Stomach (tissue), 4 donors: ENCODE results near the gene CCBE1.

Source experiments
- EP300 ChIP-seq: sonication (generic); formaldehyde crosslinking; IDR thresholded peaks from one replicate; pipeline ENCODE4 v1.6.1; 2017; ENCODE audit warnings: antibody characterized with exemption
- POLR2A ChIP-seq, 4 donors: fragments of 450-650 bp; IDR thresholded peaks; one replicate each; pipeline ENCODE4 v1.6.1; 2016; ENCODE audit warnings: antibody characterized with exemption in 4 of 4, control low read depth in 2 of 4, mild to moderate bottlenecking in 1 of 4, moderate library complexity in 1 of 4
- POLR2AphosphoS5 ChIP-seq, 3 donors: sonication (generic); formaldehyde crosslinking; IDR thresholded peaks; one replicate each; pipeline ENCODE4 v1.6.1; 2016; ENCODE audit warnings: antibody characterized with exemption in 3 of 3
- TF ChIP-seq, protein P1 (sequence below), 7 experiments: fragments of 450-650 bp in 4 of 7; fragments of 200-600 bp in 3 of 7; sonication (generic) in 3 of 7; IDR thresholded peaks; one replicate each; pipeline ENCODE4 v1.5.1; 2016 to 2019; ENCODE audit warnings: antibody characterized with exemption in 7 of 7, control low read depth in 2 of 7, mild to moderate bottlenecking in 1 of 7

- TF ChIP-seq, protein P1, sequence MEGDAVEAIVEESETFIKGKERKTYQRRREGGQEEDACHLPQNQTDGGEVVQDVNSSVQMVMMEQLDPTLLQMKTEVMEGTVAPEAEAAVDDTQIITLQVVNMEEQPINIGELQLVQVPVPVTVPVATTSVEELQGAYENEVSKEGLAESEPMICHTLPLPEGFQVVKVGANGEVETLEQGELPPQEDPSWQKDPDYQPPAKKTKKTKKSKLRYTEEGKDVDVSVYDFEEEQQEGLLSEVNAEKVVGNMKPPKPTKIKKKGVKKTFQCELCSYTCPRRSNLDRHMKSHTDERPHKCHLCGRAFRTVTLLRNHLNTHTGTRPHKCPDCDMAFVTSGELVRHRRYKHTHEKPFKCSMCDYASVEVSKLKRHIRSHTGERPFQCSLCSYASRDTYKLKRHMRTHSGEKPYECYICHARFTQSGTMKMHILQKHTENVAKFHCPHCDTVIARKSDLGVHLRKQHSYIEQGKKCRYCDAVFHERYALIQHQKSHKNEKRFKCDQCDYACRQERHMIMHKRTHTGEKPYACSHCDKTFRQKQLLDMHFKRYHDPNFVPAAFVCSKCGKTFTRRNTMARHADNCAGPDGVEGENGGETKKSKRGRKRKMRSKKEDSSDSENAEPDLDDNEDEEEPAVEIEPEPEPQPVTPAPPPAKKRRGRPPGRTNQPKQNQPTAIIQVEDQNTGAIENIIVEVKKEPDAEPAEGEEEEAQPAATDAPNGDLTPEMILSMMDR (IDR thresholded peaks at IDR 0.05): no peak
- TF ChIP-seq EP300 (no peak), POLR2AphosphoS5 (IDR thresholded peaks at IDR 0.05) (no peak), POLR2A (IDR thresholded peaks at IDR 0.05) (no peak)
These were observed 5.2 kb downstream of the CCBE1 start for GRCh38 chr18:59691996-59692395.
